H1 (cell line): Measurements from ENCODE around the gene GATA1. TPM values are rescaled to one million over a fixed set of nuclear protein-coding genes. Genes with fewer than 3 reads are reported as not detected.

Experiments
- CTCF ChIA-PET: fragments of 300-600 bp; sonication (Branson Sonifier 250); formaldehyde crosslinking; loops from one replicate; lab custom pipeline; 2021; ENCODE audit not compliant: partially characterized antibody; lab: Charles Lee
- POLR2A ChIA-PET: fragments of 300-600 bp; sonication (Branson Sonifier 250); formaldehyde crosslinking; loops from one replicate; lab custom pipeline; 2021; ENCODE audit warnings: inconsistent platforms; ENCODE audit not compliant: partially characterized antibody; lab: Charles Lee
- DNase-seq, 2 experiments: peaks; one replicate each; pipeline versions ENCODE4 v3.0.0 to v3.0.0-alpha.2; 2010 to 2022; ENCODE audit warnings: low spot score in 2 of 2, low read depth in 1 of 2, mixed read lengths in 1 of 2
- FAIRE-seq: peaks from 2 replicates; lab custom pipeline; 2011; peaks lifted over from hg19 to GRCh38; lab: Jason Lieb, UNC
- H2AFZ ChIP-seq: 2 replicates; pipeline ENCODE4 v1.8.1; 2012; ENCODE audit warnings: low read length, inconsistent platforms
- H2AK5ac ChIP-seq: 2 replicates; pipeline ENCODE4 v1.6.1; 2013; ENCODE audit warnings: low read depth, low read length
- H2BK120ac ChIP-seq: replicated peaks from 2 replicates; pipeline ENCODE3; 2013; ENCODE audit warnings: low read depth, low read length, inconsistent platforms
- H2BK12ac ChIP-seq: 2 replicates; pipeline ENCODE4 v1.6.1; 2013; ENCODE audit warnings: low read depth, low read length
- H2BK15ac ChIP-seq: 2 replicates; pipeline ENCODE4 v1.6.1; 2013; ENCODE audit warnings: low read length
- H2BK20ac ChIP-seq: 2 replicates; pipeline ENCODE4 v1.6.1; 2013; ENCODE audit warnings: low read length
- H2BK5ac ChIP-seq: 2 replicates; pipeline ENCODE4 v1.6.1; 2013; ENCODE audit warnings: low read depth, low read length
- H3K14ac ChIP-seq: 2 replicates; pipeline ENCODE4 v1.6.1; 2013; ENCODE audit warnings: inconsistent platforms; ENCODE audit not compliant: insufficient read length
- H3K18ac ChIP-seq: 2 replicates; pipeline ENCODE4 v1.6.1; 2013; ENCODE audit warnings: low read length; ENCODE audit errors: extremely low read depth
- H3K23ac ChIP-seq: 2 replicates; pipeline ENCODE4 v1.6.1; 2013; ENCODE audit warnings: inconsistent platforms; ENCODE audit not compliant: insufficient read length
- H3K23me2 ChIP-seq: 2 replicates; pipeline ENCODE4 v1.6.1; 2013; ENCODE audit warnings: low read depth, low read length
- H3K27ac ChIP-seq: 2 replicates; pipeline ENCODE4 v1.6.1; 2011; ENCODE audit warnings: low read depth, low read length, inconsistent platforms
- H3K27me3 ChIP-seq, 4 experiments: replicated peaks in 1 of 4; 1 replicate in 1 of 4; 2 replicates in 3 of 4; pipeline versions ENCODE4 v1.6.1 to v1.8.1; 2011 to 2013; ENCODE audit warnings: low read length in 3 of 4, mild to moderate bottlenecking in 3 of 4, inconsistent platforms in 2 of 4, mixed read lengths in 2 of 4, moderate library complexity in 1 of 4; ENCODE audit not compliant: control insufficient read depth in 3 of 4, insufficient read depth in 3 of 4; ENCODE audit errors: extremely low read depth in 1 of 4
- H3K36me3 ChIP-seq, 4 experiments: 2 replicates each; pipeline versions ENCODE4 v1.6.1 to v1.8.1; 2011 to 2013; ENCODE audit warnings: mild to moderate bottlenecking in 4 of 4, low read length in 3 of 4, moderate library complexity in 2 of 4, control low read depth in 1 of 4, inconsistent platforms in 1 of 4; ENCODE audit not compliant: insufficient read depth in 4 of 4, control insufficient read depth in 2 of 4
- H3K4ac ChIP-seq: replicated peaks from 2 replicates; pipeline ENCODE3; 2013; ENCODE audit warnings: low read length, low read depth, mixed read lengths, inconsistent platforms; ENCODE audit not compliant: insufficient read length
- H3K4me1 ChIP-seq, 4 experiments: replicated peaks in 1 of 4; 1 replicate in 1 of 4; 2 replicates in 3 of 4; pipeline versions ENCODE4 v1.6.1 to v1.8.1; 2011 to 2013; ENCODE audit warnings: low read length in 3 of 4, inconsistent platforms in 2 of 4, mixed read lengths in 1 of 4; ENCODE audit not compliant: insufficient read depth in 4 of 4, control insufficient read depth in 3 of 4
- H3K4me2 ChIP-seq, 2 experiments: 2 replicates each; pipeline versions ENCODE4 v1.6.1 to v1.8.1; 2011 to 2013; ENCODE audit warnings: low read depth in 2 of 2, low read length in 2 of 2, control low read depth in 1 of 2, inconsistent platforms in 1 of 2, mild to moderate bottlenecking in 1 of 2; ENCODE audit not compliant: insufficient read depth in 1 of 2
- H3K4me3 ChIP-seq, 4 experiments: fragments of 200-600, 300-600 bp in 1 of 4; sonication (generic), shearing (Covaris generic), sonication (Bioruptor Twin) in 1 of 4; 2 replicates each; pipeline versions ENCODE4 v1.5.1 to v1.8.1; 2011 to 2016; ENCODE audit warnings: low read length in 4 of 4, low read depth in 3 of 4, control low read depth in 2 of 4, inconsistent platforms in 2 of 4, mild to moderate bottlenecking in 2 of 4, mixed read lengths in 1 of 4, moderate library complexity in 1 of 4; ENCODE audit not compliant: insufficient read depth in 2 of 4; ENCODE audit errors: extremely low read depth in 1 of 4
- H3K56ac ChIP-seq: replicated peaks from 2 replicates; pipeline ENCODE3; 2013; ENCODE audit warnings: low read depth, mild to moderate bottlenecking, mixed read lengths, low read length, inconsistent platforms; ENCODE audit not compliant: insufficient read length
- H3K79me1 ChIP-seq: 2 replicates; pipeline ENCODE4 v1.6.1; 2013; ENCODE audit warnings: low read depth, low read length, control low read depth
- H3K79me2 ChIP-seq, 2 experiments: 2 replicates each; pipeline versions ENCODE4 v1.6.1 to v1.8.1; 2012 to 2013; ENCODE audit warnings: low read length in 2 of 2, mild to moderate bottlenecking in 2 of 2, inconsistent platforms in 1 of 2; ENCODE audit not compliant: insufficient read depth in 2 of 2, control insufficient read depth in 1 of 2
- H3K9ac ChIP-seq, 4 experiments: replicated peaks in 1 of 4; 1 replicate in 1 of 4; 2 replicates in 3 of 4; pipeline versions ENCODE4 v1.6.1 to v1.8.1; 2011 to 2013; ENCODE audit warnings: low read depth in 3 of 4, low read length in 3 of 4, control low read depth in 2 of 4, mild to moderate bottlenecking in 2 of 4, moderate library complexity in 2 of 4, inconsistent platforms in 1 of 4; ENCODE audit errors: extremely low read depth in 1 of 4
- H3K9me3 ChIP-seq, 2 experiments: 2 replicates each; pipeline versions ENCODE4 v1.6.1 to v1.8.1; 2012 to 2013; ENCODE audit warnings: mild to moderate bottlenecking in 2 of 2, moderate library complexity in 2 of 2, control low read depth in 1 of 2, inconsistent platforms in 1 of 2, low read depth in 1 of 2, low read length in 1 of 2, mixed read lengths in 1 of 2; ENCODE audit not compliant: insufficient read depth in 2 of 2
- H4K20me1 ChIP-seq, 2 experiments: replicated peaks in 1 of 2; 2 replicates each; pipeline versions ENCODE3 to v1.8.1; 2011 to 2013; ENCODE audit warnings: inconsistent platforms in 2 of 2, low read length in 2 of 2, mild to moderate bottlenecking in 1 of 2; ENCODE audit not compliant: insufficient read depth in 2 of 2, control insufficient read depth in 1 of 2
- H4K5ac ChIP-seq: 2 replicates; pipeline ENCODE4 v1.6.1; 2013; ENCODE audit warnings: low read length, low read depth, mixed read lengths, inconsistent platforms; ENCODE audit not compliant: insufficient read length
- H4K8ac ChIP-seq: 2 replicates; pipeline ENCODE4 v1.8.0; 2013; ENCODE audit warnings: mild to moderate bottlenecking, moderate library complexity, low read length, inconsistent platforms; ENCODE audit not compliant: insufficient read depth; ENCODE audit errors: extremely low read depth
- H4K91ac ChIP-seq: replicated peaks from 2 replicates; pipeline ENCODE3; 2013; ENCODE audit warnings: low read length, mixed read lengths, inconsistent platforms; ENCODE audit not compliant: insufficient read length
- BRCA1 ChIP-seq: IDR thresholded peaks from 2 replicates; pipeline ENCODE4 v1.6.1; 2012; ENCODE audit warnings: low read depth, low read length, improper control_type of control experiment
- CHD1 ChIP-seq: IDR thresholded peaks from 2 replicates; pipeline ENCODE4 v1.6.1; 2012; ENCODE audit warnings: low read depth, low read length, improper control_type of control experiment
- E2F6 ChIP-seq: IDR thresholded peaks from 2 replicates; pipeline ENCODE4 v1.6.1; 2012; ENCODE audit warnings: inconsistent platforms
- EGR1 ChIP-seq: IDR thresholded peaks from 2 replicates; pipeline ENCODE4 v1.6.1; 2011; ENCODE audit warnings: low read depth, low read length, borderline replicate concordance
- HDAC2 ChIP-seq, 2 experiments: fragments of 300-600 bp in 1 of 2; sonication (generic) in 1 of 2; IDR thresholded peaks; 2 replicates each; pipeline ENCODE4 v1.6.1; 2011 to 2012; ENCODE audit warnings: low read depth in 2 of 2, low read length in 2 of 2, mild to moderate bottlenecking in 2 of 2, moderate library complexity in 2 of 2, borderline replicate concordance in 1 of 2, inconsistent platforms in 1 of 2
- PHF8 ChIP-seq: fragments of 200-600 bp; sonication (generic); conservative IDR thresholded peaks from 2 replicates; pipeline ENCODE4 v1.7.1; 2012; ENCODE audit warnings: low read depth, mild to moderate bottlenecking, inconsistent platforms, low read length, moderate library complexity
- POLR2A ChIP-seq, 2 experiments: IDR thresholded peaks; 1 replicate in 1 of 2; 2 replicates in 1 of 2; pipeline ENCODE4 v1.6.1; 2011; ENCODE audit warnings: low read depth in 2 of 2, low read length in 2 of 2, mild to moderate bottlenecking in 2 of 2; ENCODE audit errors: control extremely low read depth in 1 of 2
- POLR2AphosphoS5 ChIP-seq: IDR thresholded peaks from 2 replicates; pipeline ENCODE4 v1.6.1; 2011; ENCODE audit warnings: low read depth, low read length
- RXRA ChIP-seq: IDR thresholded peaks from 2 replicates; pipeline ENCODE4 v1.6.1; 2011; ENCODE audit warnings: low read depth, mild to moderate bottlenecking, low read length, moderate library complexity; ENCODE audit not compliant: insufficient read depth
- TAF1 ChIP-seq: IDR thresholded peaks from 2 replicates; pipeline ENCODE4 v1.6.1; 2011; ENCODE audit warnings: mild to moderate bottlenecking, low read depth, low read length
- TBP ChIP-seq: IDR thresholded peaks from 2 replicates; pipeline ENCODE4 v1.6.1; 2011; ENCODE audit warnings: low read depth, low read length, improper control_type of control experiment
- WGBS, 2 experiments: shearing (Covaris generic) in 1 of 2; methylation state at CpG; one replicate each; pipeline versions ENCODE4 v1.1.6 to v1.1.7; 2013 to 2015; ENCODE audit warnings: low lambda C conversion rate in 2 of 2, mixed read lengths in 2 of 2, inconsistent platforms in 1 of 2, low coverage in 1 of 2, missing lambda C conversion rate in 1 of 2; ENCODE audit not compliant: insufficient replicate concordance in 2 of 2, insufficient coverage in 1 of 2, insufficient read length in 1 of 2; ENCODE audit errors: extremely low coverage in 1 of 2, missing lambda C conversion rate in 1 of 2; 5-methylcytosine and 5-hydroxymethylcytosine counted together
- polyA plus RNA-seq, 7 experiments: library from polyadenylated mRNA; depleted of rRNA in 3 of 7; stranded (reverse) in 5 of 7; unstranded in 2 of 7; fragments of >200 nt in 5 of 7; fragments of 200-250 nt in 2 of 7; gene quantifications; 1 replicate in 5 of 7; 2 replicates in 1 of 7; 4 replicates in 1 of 7; pipeline versions ENCODE4 v1.2.1 to v1.2.3, GENCODE V29; 2011 to 2013; ENCODE audit warnings: missing spikeins in 2 of 7, mixed read lengths in 2 of 7
- total RNA-seq: library from RNA; stranded (reverse); fragmentation: NEBNext Ultra II Directional; extraction: Animal tissue kit (Norgen Biotek cat#: 25700); gene quantifications from 2 replicates; pipeline ENCODE4 v1.2.1, GENCODE V29; 2021

GATA1 gene
- total and polyA plus RNA-seq, 2 of the 8 experiments (the other 6 are each of a cell fraction or from before 2014, with no cell fraction given): 0.05 TPM; not detected in 1

- Histone ChIP-seq H2BK12ac (no peak overlapping the region; the same call in 1 of the 2 replicates), H3K36me3 (peaks cover 0 to 13% (median 4%) of the 10 kb centered on the region in 4 experiments; a peak in 5 of 8 replicates), H4K91ac (no peak overlapping the region), H3K79me2 (no peaks in the 10 kb centered on the region), H4K8ac (peak overlapping the region; percentile 90; the same call in 1 of the 2 replicates), H3K4me3 (peak overlapping the region; percentile 60 to 92 (median 68)), H2AK5ac (no peak overlapping the region), H3K23ac (no peak overlapping the region), H4K5ac (no peak overlapping the region), H2BK5ac (no peak overlapping the region), H3K9me3 (no peaks in the 10 kb centered on the region), H2BK20ac (no peak overlapping the region), H3K14ac (no peak overlapping the region), H3K27ac (peak overlapping the region; percentile 94), H3K4ac (no peak overlapping the region), H2AFZ (no peak overlapping the region), H3K79me1 (no peaks in the 10 kb centered on the region), H2BK15ac (no peak overlapping the region), H3K4me1 (no peaks in the 10 kb centered on the region; a peak in 2 of 7 replicates), H3K4me2 (peak overlapping the region; percentile 66 to 75), H3K56ac (peak overlapping the region; percentile 82), H4K20me1 (no peaks in the 10 kb centered on the region), H3K27me3 (no peaks in the 10 kb centered on the region), H3K18ac (no peak overlapping the region; the same call in 1 of the 2 replicates), H2BK120ac (no peak overlapping the region), H3K9ac (peak overlapping the region; percentile 34 to 89 (median 84)), H3K23me2 (no peaks in the 10 kb centered on the region; the same call in 1 of the 2 replicates)
- POLR2A ChIA-PET: interaction anchor here (1.1 to 2.1 kb wide), 3 partner anchors 10 to 96 kb away, joined by 4 to 5 read pairs (median 4); no protein-coding TSS in a partner anchor
- no peak for TF ChIP-seq E2F6
- TF ChIP-seq PHF8: peak; percentile 73
- TF ChIP-seq HDAC2 (IDR thresholded peaks at IDR 0.05; ENCODE audit: borderline replicate concordance in 1 of 2, low read depth in 2 of 2, low read length in 2 of 2): no peak
- TF ChIP-seq POLR2AphosphoS5: peak; percentile 58
- no peak for TF ChIP-seq CHD1
- peak; percentile 26; the same call in 1 of the 2 replicates for TF ChIP-seq TAF1
- no peak for TF ChIP-seq BRCA1
- TF ChIP-seq POLR2A (IDR thresholded peaks at IDR 0.05; ENCODE audit: control extremely low read depth in 1 of 2, low read depth in 2 of 2, low read length in 2 of 2): peak in 1 of 2 experiments; percentile 32; a peak in 1 of 3 replicates
- TF ChIP-seq RXRA: no peak
- TF ChIP-seq TBP: peak; percentile 43; the same call in 1 of the 2 replicates
- TF ChIP-seq EGR1: no peak
- DNase-seq (peak; percentile 27 to 83), FAIRE-seq (no peak)
- 8% methylated on average over 26 of the region's 40 CpGs; no CpG with 5 or more reads in 1 of the 2 experiments for WGBS, 2 experiments
- CTCF ChIA-PET: interaction anchor here (1.0 kb wide), 1 partner anchor 107 kb away, joined by 3 read pairs; no protein-coding TSS in a partner anchor
These were observed 15.9 kb downstream of the GATA1 start for GRCh38 chrX:48802089-48802904.
